ENCODE data around the gene BSX.

BSX gene

DNA sequence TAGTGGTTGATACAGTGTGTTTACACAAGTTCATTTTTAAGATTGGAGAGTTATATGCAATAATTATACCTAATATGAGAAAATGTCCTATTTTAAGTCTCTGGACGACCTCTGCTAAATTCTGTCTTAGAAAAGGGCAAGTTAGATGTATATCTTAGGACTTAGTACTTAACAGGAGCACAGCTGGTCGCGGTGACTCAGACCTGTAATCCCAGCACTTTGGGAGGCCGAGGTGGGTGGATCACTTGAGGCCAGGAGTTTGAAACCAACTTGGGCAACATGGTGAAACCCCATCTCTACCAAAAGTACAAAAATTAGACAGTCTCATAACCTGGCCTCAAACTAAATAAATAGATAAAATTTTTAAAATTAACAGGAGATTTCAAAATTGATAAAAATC lies 27.2 kb downstream of the BSX start:
- DNase-seq (ENCODE audit: low read depth), result no peak

DNA sequence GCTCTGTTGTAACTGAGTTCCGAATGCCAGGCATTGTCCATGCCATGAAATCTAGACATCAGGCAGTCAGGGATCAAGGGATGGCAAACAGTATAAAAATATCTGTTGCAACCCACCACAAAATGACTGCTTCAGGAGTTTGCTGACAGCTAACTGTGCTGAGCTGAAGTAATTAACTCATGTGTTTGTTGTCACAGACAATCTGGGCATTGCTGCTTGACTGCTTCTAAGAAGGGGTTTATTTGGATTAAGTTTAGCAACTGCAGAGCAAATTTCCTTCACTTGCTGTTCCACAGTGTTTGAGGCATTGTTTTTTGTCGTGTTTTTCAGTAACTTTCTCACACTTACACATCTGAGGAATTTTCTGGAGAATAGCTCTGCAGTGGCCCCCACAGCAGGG lies 30.4 kb downstream of the BSX start:
- DNase-seq (ENCODE audit: low read depth), result no peak

DNA sequence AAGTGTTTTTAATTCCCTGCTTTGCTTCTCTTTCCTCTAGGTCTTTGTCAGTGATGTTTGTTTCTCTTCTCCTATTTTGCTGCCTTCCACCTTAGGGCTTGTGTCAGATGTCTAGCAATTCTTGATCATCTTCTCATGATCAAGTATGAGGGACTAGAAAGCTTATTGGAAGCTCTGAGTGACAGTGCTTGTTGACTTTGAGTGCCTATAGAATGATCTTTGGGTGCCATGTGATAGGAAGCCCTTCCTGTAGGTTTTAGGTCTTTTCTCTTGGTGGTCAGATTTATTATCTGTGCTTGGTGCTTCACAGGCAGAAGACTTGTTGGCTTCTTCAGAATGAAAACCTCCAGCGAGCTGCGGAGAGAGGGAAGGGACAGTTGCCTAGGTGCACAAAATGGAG lies 43.1 kb downstream of the BSX start:
- DNase-seq (ENCODE audit: low read depth), result no peak

DNA sequence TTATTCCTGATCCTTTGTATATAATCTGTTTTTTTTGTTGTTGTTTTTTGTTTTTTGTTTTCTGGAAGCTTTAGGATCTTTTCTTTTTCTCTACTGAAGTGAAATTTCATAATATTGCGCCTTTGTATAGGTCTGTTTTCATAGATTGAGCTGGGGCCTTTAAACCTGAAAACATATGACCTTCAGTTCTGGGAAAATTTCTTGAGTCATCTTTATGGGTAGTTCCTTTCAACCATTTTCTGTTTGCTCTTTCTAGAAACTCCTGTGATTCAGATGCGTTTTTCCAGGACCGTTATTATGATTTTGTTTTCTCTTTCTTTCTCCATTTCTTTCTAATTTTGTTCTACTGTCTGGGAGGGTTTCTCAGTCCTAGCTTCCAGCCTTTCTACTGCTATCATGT lies 43.7 kb downstream of the BSX start:
- no peak for DNase-seq (ENCODE audit: low read depth)

DNA sequence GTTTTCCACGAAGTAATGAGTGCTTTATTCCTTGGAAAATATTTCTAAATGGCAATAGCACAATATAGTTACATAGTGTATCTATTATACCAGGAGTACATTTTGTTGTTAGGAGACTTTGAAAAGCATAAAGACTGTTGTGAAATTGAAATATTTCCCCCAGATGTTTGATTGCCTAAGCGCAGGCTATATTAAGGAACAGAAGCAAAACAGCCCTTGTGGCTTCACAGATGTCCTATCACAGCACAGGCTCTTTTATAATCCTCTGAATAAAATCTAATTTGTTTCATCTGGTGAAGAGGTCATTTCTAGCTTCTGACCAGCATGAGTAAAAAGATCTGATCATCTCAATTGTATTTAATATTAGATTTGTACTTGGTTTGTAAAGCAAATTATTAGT lies 48.2 kb downstream of the BSX start:
- no peak for DNase-seq (ENCODE audit: low read depth)

DNA sequence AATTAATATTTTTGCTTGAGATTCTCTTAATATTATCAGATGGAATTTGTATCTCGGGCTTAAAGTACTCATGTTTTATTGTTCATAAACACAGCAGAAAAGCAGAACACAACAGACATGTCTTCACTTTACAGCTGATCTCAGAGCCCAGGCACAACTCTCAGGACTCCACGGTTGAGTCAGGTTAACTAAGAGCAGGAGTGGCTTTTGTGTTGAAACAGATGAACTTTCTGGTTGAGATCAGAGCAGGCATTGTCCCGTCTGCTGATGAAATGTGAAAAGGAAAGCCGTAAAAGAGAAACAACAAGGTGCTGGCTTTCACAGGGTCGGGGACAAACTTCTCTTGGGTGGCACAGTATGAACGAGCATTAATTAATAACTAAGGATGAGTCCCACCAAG lies 50.1 kb downstream of the BSX start:
- no peak for DNase-seq (ENCODE audit: low read depth)

Measured in CMK (cell line).